Measurements from ENCODE around the gene CACNA1C. TPM values are rescaled to one million over a fixed set of nuclear protein-coding genes. Genes with fewer than 3 reads are reported as not detected.

The CACNA1C gene
- total RNA-seq, 1 experiment from 2014 or later = 1.1 TPM

- H3K18ac ChIP-seq (ENCODE audit: insufficient read length, low read depth, low read length) = no peak overlapping the region
- H3K4me2 ChIP-seq (ENCODE audit: insufficient read depth, insufficient read length, low read length) = no peak overlapping the region
- H3K27ac ChIP-seq (ENCODE audit: insufficient read length, low read depth, low read length) = no peak overlapping the region
- H3T11ph ChIP-seq (ENCODE audit: low read length) = no peak overlapping the region
- no peak overlapping the region for H3K4me3 Mint-ChIP-seq
- H2BK120ac ChIP-seq (ENCODE audit: low read depth, low read length, poor library complexity, severe bottlenecking) = no peak overlapping the region
- no peak overlapping the region for H3K23ac ChIP-seq (ENCODE audit: insufficient read length, low read depth, low read length)
- no peaks in the 10 kb centered on the region for H3K4me1 ChIP-seq (ENCODE audit: insufficient read depth, low read length)
- H4K20me1 ChIP-seq (ENCODE audit: control insufficient read depth, insufficient read depth, insufficient read length) = no peaks in the 10 kb centered on the region
- no peaks in the 10 kb centered on the region for H3K79me1 ChIP-seq (ENCODE audit: insufficient read depth, low read depth, low read length, poor library complexity, severe bottlenecking)
- H4K8ac ChIP-seq (replicated peaks; ENCODE audit: insufficient read length, low read depth, low read length) = no peak overlapping the region
- peaks cover 6 to 8% of the 10 kb centered on the region in 2 experiments; a peak in 3 of 4 replicates for H3K4me1 Mint-ChIP-seq
- no peak overlapping the region for H2AK5ac ChIP-seq (ENCODE audit: insufficient read length, low read length)
- no peak overlapping the region for H2BK20ac ChIP-seq (ENCODE audit: low read depth, low read length, poor library complexity, severe bottlenecking)
- H2AFZ ChIP-seq (ENCODE audit: low read length) = no peak overlapping the region
- H4K5ac ChIP-seq (ENCODE audit: insufficient read length, low read depth, low read length) = no peak overlapping the region
- no peak for DNase-seq
- H3K27ac Mint-ChIP-seq = no peak overlapping the region
- no peaks in the 10 kb centered on the region for H3K27me3 ChIP-seq (ENCODE audit: insufficient read depth, low read length)
- H3K23me2 ChIP-seq (ENCODE audit: insufficient read length, low read depth, low read length, poor library complexity, severe bottlenecking) = no peaks in the 10 kb centered on the region
- no peaks in the 10 kb centered on the region for H3K9me3 ChIP-seq (ENCODE audit: control insufficient read depth, low read depth, low read length)
- H3K14ac ChIP-seq (ENCODE audit: insufficient read depth, low read length) = no peak overlapping the region
- no peak overlapping the region for H3K4ac ChIP-seq (ENCODE audit: low read depth, low read length)
- no CpG with 5 or more reads among the region's 17 CpGs for WGBS (ENCODE audit: extremely low coverage, insufficient read length, low lambda C conversion rate)
- peaks cover 5 to 8% of the 10 kb centered on the region in 2 experiments; a peak in 3 of 5 replicates for H3K9me3 Mint-ChIP-seq
- no peak overlapping the region for H4K91ac ChIP-seq (ENCODE audit: insufficient read length, low read depth, low read length)
- TF ChIP-seq, protein P1, sequence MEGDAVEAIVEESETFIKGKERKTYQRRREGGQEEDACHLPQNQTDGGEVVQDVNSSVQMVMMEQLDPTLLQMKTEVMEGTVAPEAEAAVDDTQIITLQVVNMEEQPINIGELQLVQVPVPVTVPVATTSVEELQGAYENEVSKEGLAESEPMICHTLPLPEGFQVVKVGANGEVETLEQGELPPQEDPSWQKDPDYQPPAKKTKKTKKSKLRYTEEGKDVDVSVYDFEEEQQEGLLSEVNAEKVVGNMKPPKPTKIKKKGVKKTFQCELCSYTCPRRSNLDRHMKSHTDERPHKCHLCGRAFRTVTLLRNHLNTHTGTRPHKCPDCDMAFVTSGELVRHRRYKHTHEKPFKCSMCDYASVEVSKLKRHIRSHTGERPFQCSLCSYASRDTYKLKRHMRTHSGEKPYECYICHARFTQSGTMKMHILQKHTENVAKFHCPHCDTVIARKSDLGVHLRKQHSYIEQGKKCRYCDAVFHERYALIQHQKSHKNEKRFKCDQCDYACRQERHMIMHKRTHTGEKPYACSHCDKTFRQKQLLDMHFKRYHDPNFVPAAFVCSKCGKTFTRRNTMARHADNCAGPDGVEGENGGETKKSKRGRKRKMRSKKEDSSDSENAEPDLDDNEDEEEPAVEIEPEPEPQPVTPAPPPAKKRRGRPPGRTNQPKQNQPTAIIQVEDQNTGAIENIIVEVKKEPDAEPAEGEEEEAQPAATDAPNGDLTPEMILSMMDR (conservative IDR thresholded peaks at IDR 0.05) = no peak
- H2BK15ac ChIP-seq (ENCODE audit: low read depth, low read length) = no peak overlapping the region
- no peaks in the 10 kb centered on the region; the same call in 1 of the 2 replicates for H3K27me3 Mint-ChIP-seq (ENCODE audit: low read depth)
- no peak overlapping the region for H3K56ac ChIP-seq (ENCODE audit: insufficient read length, low read depth, low read length)
- no peak overlapping the region for H2BK5ac ChIP-seq (ENCODE audit: insufficient read length, low read length)
- H3K79me2 ChIP-seq (ENCODE audit: insufficient read depth, low read length) = no peaks in the 10 kb centered on the region
- H3K9ac ChIP-seq (ENCODE audit: extremely low read depth, insufficient read length, low read length) = no peak overlapping the region
- peaks cover 0 to 6% (median 0%) of the 10 kb centered on the region in 3 experiments; a peak in 1 of 7 replicates for H3K36me3 Mint-ChIP-seq (ENCODE audit: insufficient read depth in 1 of 3, low read depth in 3 of 3)
- no peak overlapping the region for H2BK12ac ChIP-seq (ENCODE audit: insufficient read length, low read depth, low read length)
Observed at GRCh38 chr12:2163177-2163941, 110.6 kb downstream of the CACNA1C start.

Measured in H9 (cell line).